ENCODE results near the gene OBSCN.

Gene OBSCN

DNA sequence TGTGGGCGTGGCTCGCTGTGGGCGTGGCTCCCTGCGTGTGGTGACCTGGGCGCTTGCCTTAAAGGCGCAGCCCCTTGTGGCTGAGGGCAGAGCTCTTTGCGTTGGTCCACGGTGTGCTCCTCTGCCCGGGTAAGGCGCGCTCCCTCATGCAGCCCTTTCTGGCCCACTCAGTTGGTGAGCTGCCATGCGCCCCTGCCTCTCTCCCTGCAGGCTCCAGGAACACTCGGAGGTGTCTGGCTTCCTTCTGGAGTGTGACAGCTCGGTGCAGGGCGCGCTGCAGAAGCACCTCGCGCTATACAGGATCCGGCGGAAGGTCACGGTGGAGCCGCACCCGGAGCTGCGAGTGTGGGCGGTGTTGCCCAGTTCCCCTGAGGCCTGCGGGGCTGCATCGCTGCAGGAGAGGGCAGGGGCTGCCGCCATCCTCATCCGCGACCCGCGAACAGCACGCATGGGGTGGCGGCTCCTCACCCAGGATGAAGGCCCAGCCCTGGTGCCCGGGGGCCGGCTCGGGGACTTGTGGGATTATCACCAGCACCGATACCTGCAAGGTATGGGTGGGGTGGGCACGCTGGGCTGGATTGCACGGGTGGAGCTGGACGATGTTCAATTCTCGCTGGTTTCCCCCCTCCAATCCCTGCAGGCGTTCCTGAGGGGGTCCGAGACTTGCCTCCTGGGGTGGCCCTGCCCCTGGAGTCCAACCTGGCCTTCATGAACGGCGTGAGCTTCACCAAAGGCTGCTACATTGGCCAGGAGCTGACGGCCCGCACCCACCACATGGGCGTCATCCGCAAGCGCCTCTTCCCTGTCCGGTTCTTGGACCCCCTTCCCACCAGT, 33.1 kb upstream of the OBSCN start:
- Histone ChIP-seq H3K27me3 (ENCODE audit: insufficient read depth, low read length, poor library complexity, severe bottlenecking) (no peaks in the 10 kb centered on the region), H3K4me2 (ENCODE audit: low read depth, low read length, poor library complexity, severe bottlenecking) (no peak overlapping the region), H3K79me2 (ENCODE audit: insufficient read depth, low read length) (peaks cover 24% of the 10 kb centered on the region; the same call in 1 of the 2 replicates)

GRCh38 chr1:228175316-228176023, 32.4 kb upstream of the OBSCN start:
- peaks cover 17% of the 10 kb centered on the region; the same call in 1 of the 2 replicates for H3K36me3 ChIP-seq (ENCODE audit: insufficient read depth, low read length)
- H3K27me3 ChIP-seq (ENCODE audit: insufficient read depth, low read length, poor library complexity, severe bottlenecking): no peaks in the 10 kb centered on the region
- H4K20me1 ChIP-seq (ENCODE audit: insufficient read depth, low read length, poor library complexity, severe bottlenecking): no peaks in the 10 kb centered on the region
- H3F3A ChIP-seq (ENCODE audit: low read depth): no peaks in the 10 kb centered on the region
- no peaks in the 10 kb centered on the region for H3K9me2 ChIP-seq (replicated peaks; ENCODE audit: low read depth, low read length)
- no peak overlapping the region for H2AFZ ChIP-seq (ENCODE audit: low read length)
- H3K79me2 ChIP-seq (ENCODE audit: insufficient read depth, low read length): peaks cover 17% of the 10 kb centered on the region; the same call in 1 of the 2 replicates
- H3K4me2 ChIP-seq (ENCODE audit: low read depth, low read length, poor library complexity, severe bottlenecking): no peak overlapping the region
- peaks cover 3% of the 10 kb centered on the region for H3K4me1 ChIP-seq (ENCODE audit: insufficient read depth, low read length, poor library complexity, severe bottlenecking)
- no peak for TF ChIP-seq EZH2phosphoT487 (IDR thresholded peaks at IDR 0.05; ENCODE audit: borderline replicate concordance)
- no peak for TF ChIP-seq CTCF (conservative IDR thresholded peaks at IDR 0.05; ENCODE audit: low read length)
- H3K9ac ChIP-seq (ENCODE audit: low read depth, low read length, poor library complexity, severe bottlenecking): no peak overlapping the region
- no peaks in the 10 kb centered on the region for H3K9me3 ChIP-seq (ENCODE audit: insufficient read depth, low read depth, low read length)
- H3K4me3 ChIP-seq (ENCODE audit: low read length, poor library complexity, severe bottlenecking): no peak overlapping the region

More for the DNA sequence above, 33.1 kb upstream of the OBSCN start:
- H4K20me1 ChIP-seq (ENCODE audit: insufficient read depth, low read length, poor library complexity, severe bottlenecking): no peaks in the 10 kb centered on the region
- H2AFZ ChIP-seq (ENCODE audit: low read length): no peak overlapping the region
- peaks cover 3% of the 10 kb centered on the region for H3K4me1 ChIP-seq (ENCODE audit: insufficient read depth, low read length, poor library complexity, severe bottlenecking)
- no peak for TF ChIP-seq EZH2phosphoT487 (IDR thresholded peaks at IDR 0.05; ENCODE audit: borderline replicate concordance)
- TF ChIP-seq CTCF (conservative IDR thresholded peaks at IDR 0.05; ENCODE audit: low read length): no peak
- no peaks in the 10 kb centered on the region for H3K9me2 ChIP-seq (replicated peaks; ENCODE audit: low read depth, low read length)
- H3K4me3 ChIP-seq (ENCODE audit: low read length, poor library complexity, severe bottlenecking): no peak overlapping the region
- no peak overlapping the region for H3K9ac ChIP-seq (ENCODE audit: low read depth, low read length, poor library complexity, severe bottlenecking)
- H3F3A ChIP-seq (ENCODE audit: low read depth): no peaks in the 10 kb centered on the region
- no peaks in the 10 kb centered on the region for H3K9me3 ChIP-seq (ENCODE audit: insufficient read depth, low read depth, low read length)
- peaks cover 17% of the 10 kb centered on the region; the same call in 1 of the 2 replicates for H3K36me3 ChIP-seq (ENCODE audit: insufficient read depth, low read length)

DNA sequence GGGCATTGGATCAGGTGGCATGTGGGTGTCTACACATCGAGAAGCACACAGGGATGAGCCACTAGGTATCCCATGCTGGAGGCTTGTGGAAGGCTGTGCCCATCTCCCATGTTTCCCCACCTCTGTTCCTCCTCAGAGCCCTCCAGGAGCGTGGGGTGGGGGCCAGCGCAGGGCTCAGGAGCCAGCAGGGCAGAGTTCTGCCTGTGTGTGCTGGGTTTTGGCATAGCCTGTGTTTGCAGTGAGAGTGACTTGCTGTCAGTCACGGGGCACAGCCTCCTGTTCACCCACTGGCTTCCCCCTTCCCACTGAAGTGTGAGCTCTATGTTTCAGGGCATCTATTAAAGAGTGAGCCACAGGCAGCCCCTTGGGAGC, 31.8 kb upstream of the OBSCN start:
- H3K36me3 ChIP-seq (ENCODE audit: insufficient read depth, low read length): peaks cover 17% of the 10 kb centered on the region; the same call in 1 of the 2 replicates
- no peaks in the 10 kb centered on the region for H3K9me2 ChIP-seq (replicated peaks; ENCODE audit: low read depth, low read length)
- H4K20me1 ChIP-seq (ENCODE audit: insufficient read depth, low read length, poor library complexity, severe bottlenecking): no peaks in the 10 kb centered on the region
- peaks cover 13% of the 10 kb centered on the region; the same call in 1 of the 2 replicates for H3K79me2 ChIP-seq (ENCODE audit: insufficient read depth, low read length)
- no peak overlapping the region for H2AFZ ChIP-seq (ENCODE audit: low read length)
- H3K27me3 ChIP-seq (ENCODE audit: insufficient read depth, low read length, poor library complexity, severe bottlenecking): no peaks in the 10 kb centered on the region
- TF ChIP-seq CTCF (conservative IDR thresholded peaks at IDR 0.05; ENCODE audit: low read length) (no peak), EZH2phosphoT487 (IDR thresholded peaks at IDR 0.05; ENCODE audit: borderline replicate concordance) (no peak)
- peaks cover 2% of the 10 kb centered on the region for H3K4me1 ChIP-seq (ENCODE audit: insufficient read depth, low read length, poor library complexity, severe bottlenecking)
- H3K9me3 ChIP-seq (ENCODE audit: insufficient read depth, low read depth, low read length): no peaks in the 10 kb centered on the region
- H3F3A ChIP-seq (ENCODE audit: low read depth): no peaks in the 10 kb centered on the region
- no peak overlapping the region for H3K9ac ChIP-seq (ENCODE audit: low read depth, low read length, poor library complexity, severe bottlenecking)
- H3K4me2 ChIP-seq (ENCODE audit: low read depth, low read length, poor library complexity, severe bottlenecking): no peak overlapping the region
- H3K4me3 ChIP-seq (ENCODE audit: low read length, poor library complexity, severe bottlenecking): no peak overlapping the region
